Left lung (tissue), 10 donors: ENCODE data around the gene FCRL2. TPM values are rescaled to one million over a fixed set of nuclear protein-coding genes. Genes with fewer than 3 reads are reported as not detected.

ENCODE experiments used
- ATAC-seq: fragments of 200-7000 bp; cut with Tn5 transposase; one replicate; pipeline ENCODE4 v1.9.1; 2020; ENCODE audit warnings: moderate library complexity
- DNase-seq, 4 donors: peaks; one replicate each; pipeline ENCODE4 v3.0.0-alpha.2; 2013 to 2020
- H3K27ac ChIP-seq, 2 donors: fragments of 200-600 bp; sonication (generic) in 1 of 2; one replicate each; pipeline versions ENCODE4 v1.5.0 to v1.8.0; 2020 to 2021
- H3K27me3 ChIP-seq, 2 donors: fragments of 200-600 bp; sonication (generic) in 1 of 2; one replicate each; pipeline versions ENCODE4 v1.5.0 to v1.8.0; 2020 to 2021
- H3K36me3 ChIP-seq, 2 donors: fragments of 200-600 bp; sonication (generic) in 1 of 2; one replicate each; pipeline versions ENCODE4 v1.5.0 to v1.8.0; 2020 to 2021
- H3K4me1 ChIP-seq, 2 donors: fragments of 200-600 bp; one replicate each; pipeline ENCODE4 v1.8.0; 2021
- H3K4me3 ChIP-seq, 2 donors: fragments of 200-600 bp; sonication (generic) in 1 of 2; one replicate each; pipeline versions ENCODE4 v1.5.0 to v1.8.0; 2020 to 2021; ENCODE audit warnings: mild to moderate bottlenecking in 1 of 2
- H3K9me3 ChIP-seq, 2 donors: fragments of 200-600 bp; sonication (generic) in 1 of 2; one replicate each; pipeline versions ENCODE4 v1.5.0 to v1.8.0; 2020 to 2021
- CTCF ChIP-seq, 2 donors: fragments of 200-600 bp; sonication (generic) in 1 of 2; IDR thresholded peaks; one replicate each; pipeline versions ENCODE4 v1.5.0 to v1.8.0; 2021; ENCODE audit warnings: antibody characterized with exemption in 2 of 2
- intact Hi-C, 2 donors: fragments of 100-400 bp; cut with DNase I; formaldehyde crosslinking; loops; one replicate each; pipeline versions ENCODE4 v1.11.2 to v1.14.2; 2022
- polyA plus RNA-seq, 6 donors: library from polyadenylated mRNA; unstranded; fragments of 120-200 nt; gene quantifications; one replicate each; pipeline ENCODE4 v1.2.1, GENCODE V29; 2013; ENCODE audit not compliant: insufficient read length in 6 of 6
- total RNA-seq, 2 donors: library from RNA; stranded (reverse); fragmentation: NEBNext Ultra II Directional; extraction: Animal tissue kit (Norgen Biotek cat#: 25700); gene quantifications; one replicate each; pipeline ENCODE4 v1.2.1, GENCODE V29; 2021
- donor health status: DM: no; HTN: yes; CAD: no.
- donor health status: DM: no; HTN: no; CAD: no.

The FCRL2 gene
- total and polyA plus RNA-seq, 8 donors = 0.08 to 0.99 (median 0.15) TPM; not detected in 2

GRCh38 chr1:157700732-157701131, 76.2 kb downstream of the FCRL2 start, which contains the start of gene FCRL3:
FCRL3 (minus strand) TSS chr1:157700769; CDS start chr1:157700489, 280 bp downstream.
- Histone ChIP-seq H3K9me3 (no peaks in the 10 kb centered on the region), H3K27ac (no peak within 1 kb of the TSS), H3K27me3 (no peaks in the 10 kb centered on the region), H3K4me3 (no peak within 1 kb of the TSS), H3K36me3 (no peaks in the 10 kb centered on the region), H3K4me1 (no peaks in the 10 kb centered on the region)
- TF ChIP-seq CTCF (IDR thresholded peaks at IDR 0.05) = no peak
- intact Hi-C loops = no loop called here
- ATAC-seq (no peak), DNase-seq (no peak)

GRCh38 chr1:157700305-157700704, 76.6 kb downstream of the FCRL2 start:
- intact Hi-C loops = no loop called here
- Histone ChIP-seq H3K36me3 (no peaks in the 10 kb centered on the region), H3K27ac (no peak overlapping the region), H3K9me3 (no peaks in the 10 kb centered on the region), H3K4me3 (no peak overlapping the region), H3K27me3 (no peaks in the 10 kb centered on the region), H3K4me1 (no peaks in the 10 kb centered on the region)
- no peak for DNase-seq
- TF ChIP-seq CTCF (IDR thresholded peaks at IDR 0.05) = no peak
- ATAC-seq = no peak

- Histone ChIP-seq H3K36me3 (no peaks in the 10 kb centered on the region), H3K27ac (no peak overlapping the region), H3K4me3 (no peak overlapping the region), H3K27me3 (no peaks in the 10 kb centered on the region), H3K9me3 (no peaks in the 10 kb centered on the region), H3K4me1 (no peaks in the 10 kb centered on the region)
- intact Hi-C loops = no loop called here
- DNase-seq (no peak), ATAC-seq (no peak)
- no peak for TF ChIP-seq CTCF (IDR thresholded peaks at IDR 0.05)
These were observed 79.0 kb downstream of the FCRL2 start for GRCh38 chr1:157697781-157698569.

- intact Hi-C loops = no loop called here
- H3K27ac ChIP-seq = no peak overlapping the region
- DNase-seq = no peak
- H3K9me3 ChIP-seq = no peaks in the 10 kb centered on the region
- no peak for TF ChIP-seq CTCF (IDR thresholded peaks at IDR 0.05)
- H3K4me3 ChIP-seq = no peak overlapping the region
- ATAC-seq = no peak
- no peaks in the 10 kb centered on the region for H3K4me1 ChIP-seq
- no peaks in the 10 kb centered on the region for H3K36me3 ChIP-seq
- H3K27me3 ChIP-seq = no peaks in the 10 kb centered on the region
These were observed 79.8 kb downstream of the FCRL2 start for GRCh38 chr1:157696966-157697628.

Other genes starting within 250 kb of the FCRL2 start
- gene FCRL5, start 224.6 kb downstream of the FCRL2 start, total RNA-seq = 1 to 10 TPM; 1.1 to 1.5 TPM
- gene FCRL5, start 224.6 kb downstream of the FCRL2 start, polyA plus RNA-seq = under 1 TPM in 5 of 6 donors, not detected in 1; 0.08 to 0.24 (median 0.10) TPM
- gene FCRL4, start 179.0 kb downstream of the FCRL2 start, total RNA-seq = not detected
- not detected for gene FCRL4, start 179.0 kb downstream of the FCRL2 start, polyA plus RNA-seq
- under 1 TPM; 0.58 to 0.84 TPM for gene FCRL3, start 76.4 kb downstream of the FCRL2 start, total RNA-seq
- gene FCRL3, start 76.4 kb downstream of the FCRL2 start, polyA plus RNA-seq = under 1 TPM; 0.17 to 0.58 (median 0.41) TPM
- gene FCRL1, start 43.0 kb upstream of the FCRL2 start, total RNA-seq = 1 to 10 TPM in 1 of 2 donors, under 1 TPM in 1; 0.85 to 3.4 TPM
- under 1 TPM; 0.14 to 0.31 (median 0.19) TPM for gene FCRL1, start 43.0 kb upstream of the FCRL2 start, polyA plus RNA-seq
- 1 to 10 TPM in 1 of 2 donors, under 1 TPM in 1; 0.64 to 2.2 TPM for gene CD5L, start 64.7 kb upstream of the FCRL2 start, total RNA-seq
- gene CD5L, start 64.7 kb upstream of the FCRL2 start, polyA plus RNA-seq = under 1 TPM in 1 of 6 donors, not detected in 5; 0.23 TPM
- gene KIRREL1, start 216.5 kb upstream of the FCRL2 start, total RNA-seq = 10 to 100 TPM; 54.2 to 56.7 TPM
- 10 to 100 TPM; 44.6 to 67.6 (median 56.5) TPM for gene KIRREL1, start 216.5 kb upstream of the FCRL2 start, polyA plus RNA-seq